WTC11 (cell line): ENCODE measurements around the gene MACF1. TPM values are rescaled to one million over a fixed set of nuclear protein-coding genes. Genes with fewer than 3 reads are reported as not detected.

Experiments
- ATAC-seq: fragments of 200-7000 bp; cut with Tn5 transposase; 2 replicates; pipeline ENCODE4 v1.10.0; 2021; ENCODE audit warnings: mild to moderate bottlenecking, moderate library complexity
- CTCF ChIA-PET: fragments of 300-600 bp; sonication (Branson Sonifier 250); formaldehyde crosslinking; loops from one replicate; lab custom pipeline; 2021; ENCODE audit warnings: antibody characterized with exemption; lab: Charles Lee
- POLR2A ChIA-PET: fragments of 350-600 bp; sonication (Branson Sonifier 250); formaldehyde crosslinking; loops from one replicate; lab custom pipeline; 2021; ENCODE audit warnings: antibody characterized with exemption; lab: Charles Lee
- DNase-seq: peaks from one replicate; pipeline ENCODE4 v3.0.0; 2021; ENCODE audit warnings: low spot score
- H3K27ac Mint-ChIP-seq: 2 replicates; pipeline ENCODE4 v1.8.0; 2021; ENCODE audit warnings: mixed read lengths
- H3K27me3 Mint-ChIP-seq: 2 replicates; pipeline ENCODE4 v1.8.0; 2021; ENCODE audit warnings: low read depth, mild to moderate bottlenecking, moderate library complexity, mixed read lengths
- H3K36me3 Mint-ChIP-seq: 2 replicates; pipeline ENCODE4 v1.8.0; 2021; ENCODE audit warnings: mixed read lengths
- H3K4me1 Mint-ChIP-seq: 2 replicates; pipeline ENCODE4 v1.8.0; 2022; ENCODE audit warnings: mixed read lengths
- H3K4me3 Mint-ChIP-seq: 2 replicates; pipeline ENCODE4 v1.8.0; 2021; ENCODE audit warnings: mild to moderate bottlenecking, moderate library complexity, mixed read lengths
- H3K9me3 Mint-ChIP-seq: 2 replicates; pipeline ENCODE4 v1.8.0; 2021; ENCODE audit warnings: mixed read lengths
- CREB1 ChIP-seq: sonication (generic); formaldehyde crosslinking; IDR thresholded peaks from 2 replicates; pipeline ENCODE4 v1.8.0; 2023; ENCODE audit warnings: mild to moderate bottlenecking, missing genetic modification reagents
- ESRRA ChIP-seq: sonication (generic); formaldehyde crosslinking; IDR thresholded peaks from 2 replicates; pipeline ENCODE4 v1.8.1; 2022; ENCODE audit warnings: mild to moderate bottlenecking, missing genetic modification reagents, borderline replicate concordance
- FOXK1 ChIP-seq: sonication (generic); formaldehyde crosslinking; IDR thresholded peaks from 2 replicates; pipeline ENCODE4 v1.8.0; 2022; ENCODE audit warnings: mild to moderate bottlenecking, moderate library complexity, missing genetic modification reagents
- FOXP1 ChIP-seq: sonication (generic); formaldehyde crosslinking; IDR thresholded peaks from 2 replicates; pipeline ENCODE4 v1.8.0; 2022; ENCODE audit warnings: missing genetic modification reagents, mild to moderate bottlenecking, moderate library complexity, borderline replicate concordance
- GABPB1 ChIP-seq: sonication (generic); formaldehyde crosslinking; IDR thresholded peaks from 2 replicates; pipeline ENCODE4 v1.8.1; 2023; ENCODE audit warnings: mild to moderate bottlenecking, missing genetic modification reagents
- GRHL2 ChIP-seq: fragments of 250-450 bp; sonication (Bioruptor Pico); IDR thresholded peaks from 2 replicates; pipeline ENCODE4 v1.8.0; 2022; ENCODE audit warnings: mild to moderate bottlenecking, moderate library complexity; ENCODE audit not compliant: insufficient replicate concordance, severe bottlenecking
- GTF2I ChIP-seq: fragments of 250-450 bp; sonication (Bioruptor Pico); conservative IDR thresholded peaks from 2 replicates; pipeline ENCODE4 v1.4.0; 2021; ENCODE audit warnings: mild to moderate bottlenecking
- HMGA2 ChIP-seq: fragments of 250-450 bp; sonication (Bioruptor Pico); IDR thresholded peaks from 2 replicates; pipeline ENCODE4 v1.4.0; 2021; ENCODE audit warnings: mild to moderate bottlenecking, moderate library complexity
- JAZF1 ChIP-seq: fragments of 250-450 bp; sonication (Bioruptor Pico); IDR thresholded peaks from 2 replicates; pipeline ENCODE4 v1.9.0; 2021; ENCODE audit warnings: moderate library complexity, mild to moderate bottlenecking, inconsistent platforms
- MXD4 ChIP-seq: fragments of 250-450 bp; sonication (Bioruptor Pico); IDR thresholded peaks from 2 replicates; pipeline ENCODE4 v1.8.0; 2021; ENCODE audit warnings: mild to moderate bottlenecking, moderate library complexity, borderline replicate concordance
- NR1H2 ChIP-seq: sonication (generic); formaldehyde crosslinking; IDR thresholded peaks from 2 replicates; pipeline ENCODE4 v1.9.0; 2021; ENCODE audit warnings: mild to moderate bottlenecking, moderate library complexity, missing genetic modification reagents
- PRRX2 ChIP-seq: fragments of 250-450 bp; sonication (Bioruptor Pico); IDR thresholded peaks from 2 replicates; pipeline ENCODE4 v1.8.0; 2021; ENCODE audit warnings: mild to moderate bottlenecking
- SOX15 ChIP-seq: fragments of 250-450 bp; sonication (Bioruptor Pico); IDR thresholded peaks from 2 replicates; pipeline ENCODE4 v1.9.0; 2021; ENCODE audit warnings: mild to moderate bottlenecking
- ZNF219 ChIP-seq: sonication (generic); formaldehyde crosslinking; IDR thresholded peaks from 2 replicates; pipeline ENCODE4 v1.8.0; 2023; ENCODE audit warnings: missing genetic modification reagents, mild to moderate bottlenecking, borderline replicate concordance
- total RNA-seq: library from RNA; stranded (reverse); gene quantifications from 3 replicates; pipeline ENCODE4 v1.2.3, GENCODE V29; 2021
- TF ChIP-seq, protein P1 (sequence below): sonication (generic); formaldehyde crosslinking; IDR thresholded peaks from 2 replicates; pipeline ENCODE4 v1.8.1; 2023; ENCODE audit warnings: mild to moderate bottlenecking, missing genetic modification reagents, borderline replicate concordance
- TF ChIP-seq, protein P2 (sequence below): sonication (generic); formaldehyde crosslinking; IDR thresholded peaks from 2 replicates; pipeline ENCODE4 v1.8.0; 2023; ENCODE audit warnings: missing genetic modification reagents
- TF ChIP-seq, protein P3 (sequence below): sonication (generic); formaldehyde crosslinking; IDR thresholded peaks from 2 replicates; pipeline ENCODE4 v1.8.0; 2023; ENCODE audit warnings: missing genetic modification reagents, mild to moderate bottlenecking, borderline replicate concordance
- TF ChIP-seq, protein P4 (sequence below): sonication (generic); formaldehyde crosslinking; IDR thresholded peaks from 2 replicates; pipeline ENCODE4 v1.8.0; 2022; ENCODE audit warnings: mild to moderate bottlenecking, missing genetic modification reagents
- TF ChIP-seq, protein P5 (sequence below): sonication (generic); formaldehyde crosslinking; IDR thresholded peaks from 2 replicates; pipeline ENCODE4 v1.8.1; 2023; ENCODE audit warnings: mild to moderate bottlenecking, missing genetic modification reagents

The MACF1 gene
- total RNA-seq, 1 experiment from 2014 or later, result 327 TPM

DNA sequence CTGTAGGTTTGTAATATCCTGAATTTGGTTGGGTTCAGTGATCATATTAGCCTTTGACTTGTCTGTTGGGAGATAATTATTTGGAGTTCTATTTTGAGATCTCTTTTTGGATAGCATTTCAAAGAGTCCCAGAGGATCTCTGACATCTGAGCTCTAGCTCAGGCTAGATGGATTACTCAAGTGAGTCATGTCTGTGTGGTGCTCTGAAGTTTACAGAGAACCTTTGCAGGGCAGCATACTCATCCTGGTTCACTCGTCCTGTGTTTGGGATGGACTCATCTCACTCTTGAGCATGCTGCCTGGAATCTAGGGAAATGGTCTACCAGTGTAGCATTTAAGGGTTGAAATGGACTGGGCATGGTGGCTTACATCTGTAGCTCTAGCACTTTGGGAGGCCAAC, 257.6 kb downstream of the MACF1 start:
- no peaks in the 10 kb centered on the region for H3K9me3 Mint-ChIP-seq
- ATAC-seq, result no peak
- H3K36me3 Mint-ChIP-seq, result peaks cover 89% of the 10 kb centered on the region
- H3K4me1 Mint-ChIP-seq, result no peaks in the 10 kb centered on the region
- TF ChIP-seq HMGA2 (CRISPR knock-in tag), result no peak
- TF ChIP-seq, protein P1, sequence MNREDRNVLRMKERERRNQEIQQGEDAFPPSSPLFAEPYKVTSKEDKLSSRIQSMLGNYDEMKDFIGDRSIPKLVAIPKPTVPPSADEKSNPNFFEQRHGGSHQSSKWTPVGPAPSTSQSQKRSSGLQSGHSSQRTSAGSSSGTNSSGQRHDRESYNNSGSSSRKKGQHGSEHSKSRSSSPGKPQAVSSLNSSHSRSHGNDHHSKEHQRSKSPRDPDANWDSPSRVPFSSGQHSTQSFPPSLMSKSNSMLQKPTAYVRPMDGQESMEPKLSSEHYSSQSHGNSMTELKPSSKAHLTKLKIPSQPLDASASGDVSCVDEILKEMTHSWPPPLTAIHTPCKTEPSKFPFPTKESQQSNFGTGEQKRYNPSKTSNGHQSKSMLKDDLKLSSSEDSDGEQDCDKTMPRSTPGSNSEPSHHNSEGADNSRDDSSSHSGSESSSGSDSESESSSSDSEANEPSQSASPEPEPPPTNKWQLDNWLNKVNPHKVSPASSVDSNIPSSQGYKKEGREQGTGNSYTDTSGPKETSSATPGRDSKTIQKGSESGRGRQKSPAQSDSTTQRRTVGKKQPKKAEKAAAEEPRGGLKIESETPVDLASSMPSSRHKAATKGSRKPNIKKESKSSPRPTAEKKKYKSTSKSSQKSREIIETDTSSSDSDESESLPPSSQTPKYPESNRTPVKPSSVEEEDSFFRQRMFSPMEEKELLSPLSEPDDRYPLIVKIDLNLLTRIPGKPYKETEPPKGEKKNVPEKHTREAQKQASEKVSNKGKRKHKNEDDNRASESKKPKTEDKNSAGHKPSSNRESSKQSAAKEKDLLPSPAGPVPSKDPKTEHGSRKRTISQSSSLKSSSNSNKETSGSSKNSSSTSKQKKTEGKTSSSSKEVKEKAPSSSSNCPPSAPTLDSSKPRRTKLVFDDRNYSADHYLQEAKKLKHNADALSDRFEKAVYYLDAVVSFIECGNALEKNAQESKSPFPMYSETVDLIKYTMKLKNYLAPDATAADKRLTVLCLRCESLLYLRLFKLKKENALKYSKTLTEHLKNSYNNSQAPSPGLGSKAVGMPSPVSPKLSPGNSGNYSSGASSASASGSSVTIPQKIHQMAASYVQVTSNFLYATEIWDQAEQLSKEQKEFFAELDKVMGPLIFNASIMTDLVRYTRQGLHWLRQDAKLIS, result no peak
- no peak for TF ChIP-seq FOXK1
- TF ChIP-seq ZNF219 (CRISPR knock-in tag), result no peak
- TF ChIP-seq, protein P2, sequence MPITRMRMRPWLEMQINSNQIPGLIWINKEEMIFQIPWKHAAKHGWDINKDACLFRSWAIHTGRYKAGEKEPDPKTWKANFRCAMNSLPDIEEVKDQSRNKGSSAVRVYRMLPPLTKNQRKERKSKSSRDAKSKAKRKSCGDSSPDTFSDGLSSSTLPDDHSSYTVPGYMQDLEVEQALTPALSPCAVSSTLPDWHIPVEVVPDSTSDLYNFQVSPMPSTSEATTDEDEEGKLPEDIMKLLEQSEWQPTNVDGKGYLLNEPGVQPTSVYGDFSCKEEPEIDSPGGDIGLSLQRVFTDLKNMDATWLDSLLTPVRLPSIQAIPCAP (CRISPR knock-in tag), result no peak
- TF ChIP-seq MXD4 (CRISPR knock-in tag), result no peak
- TF ChIP-seq, protein P3, sequence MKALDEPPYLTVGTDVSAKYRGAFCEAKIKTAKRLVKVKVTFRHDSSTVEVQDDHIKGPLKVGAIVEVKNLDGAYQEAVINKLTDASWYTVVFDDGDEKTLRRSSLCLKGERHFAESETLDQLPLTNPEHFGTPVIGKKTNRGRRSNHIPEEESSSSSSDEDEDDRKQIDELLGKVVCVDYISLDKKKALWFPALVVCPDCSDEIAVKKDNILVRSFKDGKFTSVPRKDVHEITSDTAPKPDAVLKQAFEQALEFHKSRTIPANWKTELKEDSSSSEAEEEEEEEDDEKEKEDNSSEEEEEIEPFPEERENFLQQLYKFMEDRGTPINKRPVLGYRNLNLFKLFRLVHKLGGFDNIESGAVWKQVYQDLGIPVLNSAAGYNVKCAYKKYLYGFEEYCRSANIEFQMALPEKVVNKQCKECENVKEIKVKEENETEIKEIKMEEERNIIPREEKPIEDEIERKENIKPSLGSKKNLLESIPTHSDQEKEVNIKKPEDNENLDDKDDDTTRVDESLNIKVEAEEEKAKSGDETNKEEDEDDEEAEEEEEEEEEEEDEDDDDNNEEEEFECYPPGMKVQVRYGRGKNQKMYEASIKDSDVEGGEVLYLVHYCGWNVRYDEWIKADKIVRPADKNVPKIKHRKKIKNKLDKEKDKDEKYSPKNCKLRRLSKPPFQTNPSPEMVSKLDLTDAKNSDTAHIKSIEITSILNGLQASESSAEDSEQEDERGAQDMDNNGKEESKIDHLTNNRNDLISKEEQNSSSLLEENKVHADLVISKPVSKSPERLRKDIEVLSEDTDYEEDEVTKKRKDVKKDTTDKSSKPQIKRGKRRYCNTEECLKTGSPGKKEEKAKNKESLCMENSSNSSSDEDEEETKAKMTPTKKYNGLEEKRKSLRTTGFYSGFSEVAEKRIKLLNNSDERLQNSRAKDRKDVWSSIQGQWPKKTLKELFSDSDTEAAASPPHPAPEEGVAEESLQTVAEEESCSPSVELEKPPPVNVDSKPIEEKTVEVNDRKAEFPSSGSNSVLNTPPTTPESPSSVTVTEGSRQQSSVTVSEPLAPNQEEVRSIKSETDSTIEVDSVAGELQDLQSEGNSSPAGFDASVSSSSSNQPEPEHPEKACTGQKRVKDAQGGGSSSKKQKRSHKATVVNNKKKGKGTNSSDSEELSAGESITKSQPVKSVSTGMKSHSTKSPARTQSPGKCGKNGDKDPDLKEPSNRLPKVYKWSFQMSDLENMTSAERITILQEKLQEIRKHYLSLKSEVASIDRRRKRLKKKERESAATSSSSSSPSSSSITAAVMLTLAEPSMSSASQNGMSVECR (CRISPR knock-in tag), result no peak
- no peak for TF ChIP-seq SOX15
- TF ChIP-seq JAZF1, result no peak
- no peak for TF ChIP-seq GABPB1
- no peak for TF ChIP-seq NR1H2 (CRISPR knock-in tag)
- TF ChIP-seq, protein P4, sequence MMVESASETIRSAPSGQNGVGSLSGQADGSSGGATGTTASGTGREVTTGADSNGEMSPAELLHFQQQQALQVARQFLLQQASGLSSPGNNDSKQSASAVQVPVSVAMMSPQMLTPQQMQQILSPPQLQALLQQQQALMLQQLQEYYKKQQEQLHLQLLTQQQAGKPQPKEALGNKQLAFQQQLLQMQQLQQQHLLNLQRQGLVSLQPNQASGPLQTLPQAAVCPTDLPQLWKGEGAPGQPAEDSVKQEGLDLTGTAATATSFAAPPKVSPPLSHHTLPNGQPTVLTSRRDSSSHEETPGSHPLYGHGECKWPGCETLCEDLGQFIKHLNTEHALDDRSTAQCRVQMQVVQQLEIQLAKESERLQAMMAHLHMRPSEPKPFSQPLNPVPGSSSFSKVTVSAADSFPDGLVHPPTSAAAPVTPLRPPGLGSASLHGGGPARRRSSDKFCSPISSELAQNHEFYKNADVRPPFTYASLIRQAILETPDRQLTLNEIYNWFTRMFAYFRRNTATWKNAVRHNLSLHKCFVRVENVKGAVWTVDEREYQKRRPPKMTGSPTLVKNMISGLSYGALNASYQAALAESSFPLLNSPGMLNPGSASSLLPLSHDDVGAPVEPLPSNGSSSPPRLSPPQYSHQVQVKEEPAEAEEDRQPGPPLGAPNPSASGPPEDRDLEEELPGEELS (CRISPR knock-in tag), result no peak
- TF ChIP-seq GRHL2 (CRISPR knock-in tag), result no peak
- TF ChIP-seq PRRX2 (CRISPR knock-in tag), result no peak
- no peak for TF ChIP-seq CREB1
- no peak for TF ChIP-seq FOXP1 (CRISPR knock-in tag)
- TF ChIP-seq, protein P5, sequence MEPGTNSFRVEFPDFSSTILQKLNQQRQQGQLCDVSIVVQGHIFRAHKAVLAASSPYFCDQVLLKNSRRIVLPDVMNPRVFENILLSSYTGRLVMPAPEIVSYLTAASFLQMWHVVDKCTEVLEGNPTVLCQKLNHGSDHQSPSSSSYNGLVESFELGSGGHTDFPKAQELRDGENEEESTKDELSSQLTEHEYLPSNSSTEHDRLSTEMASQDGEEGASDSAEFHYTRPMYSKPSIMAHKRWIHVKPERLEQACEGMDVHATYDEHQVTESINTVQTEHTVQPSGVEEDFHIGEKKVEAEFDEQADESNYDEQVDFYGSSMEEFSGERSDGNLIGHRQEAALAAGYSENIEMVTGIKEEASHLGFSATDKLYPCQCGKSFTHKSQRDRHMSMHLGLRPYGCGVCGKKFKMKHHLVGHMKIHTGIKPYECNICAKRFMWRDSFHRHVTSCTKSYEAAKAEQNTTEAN (CRISPR knock-in tag), result no peak
- TF ChIP-seq GTF2I (CRISPR knock-in tag), result no peak
- no peak for TF ChIP-seq ESRRA (CRISPR knock-in tag)
- H3K27ac Mint-ChIP-seq, result peak overlapping the region; percentile 3; the same call in 1 of the 2 replicates
- no peaks in the 10 kb centered on the region for H3K27me3 Mint-ChIP-seq
- no peak for DNase-seq
- ChIA-PET CTCF (no interaction called here), POLR2A (no interaction called here)
- H3K4me3 Mint-ChIP-seq, result no peak overlapping the region
